Measurements from ENCODE around the gene PRKAA2. TPM values are rescaled to one million over a fixed set of nuclear protein-coding genes. Genes with fewer than 3 reads are reported as not detected.

The PRKAA2 gene
- total RNA-seq, 2 donors from 2014 or later: not detected

DNA sequence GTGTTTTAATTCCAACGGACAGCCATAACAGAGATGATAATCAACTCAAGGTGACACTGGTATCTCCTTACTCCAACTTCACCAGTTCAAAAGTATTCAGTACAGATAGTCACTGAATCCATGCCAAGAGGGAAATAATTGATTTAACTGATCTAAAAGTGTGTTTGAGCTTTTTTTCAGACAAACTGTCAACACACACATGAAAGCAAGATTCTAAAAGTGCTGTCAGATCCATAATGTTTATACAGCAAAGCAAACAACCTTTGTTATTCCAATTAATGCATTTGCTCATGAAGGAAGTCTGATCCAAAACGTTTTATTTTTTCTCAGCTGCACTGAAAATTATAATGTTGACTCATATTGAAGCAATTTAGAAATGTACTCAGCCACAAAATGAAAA is 5.9 kb upstream of the PRKAA2 start:
- Mint-ChIP-seq H3K27ac (no peak overlapping the region), H3K4me1 (peaks cover under 1% of the 10 kb centered on the region), H3K27me3 (peaks cover 20% of the 10 kb centered on the region), H3K4me3 (no peak overlapping the region), H3K36me3 (ENCODE audit: low read depth) (peaks cover under 1% of the 10 kb centered on the region)
- ATAC-seq: no peak
- H3K9me3 ChIP-seq (ENCODE audit: control insufficient read depth, low read length, poor library complexity, severe bottlenecking): no peaks in the 10 kb centered on the region
- DNase-seq: no peak

DNA sequence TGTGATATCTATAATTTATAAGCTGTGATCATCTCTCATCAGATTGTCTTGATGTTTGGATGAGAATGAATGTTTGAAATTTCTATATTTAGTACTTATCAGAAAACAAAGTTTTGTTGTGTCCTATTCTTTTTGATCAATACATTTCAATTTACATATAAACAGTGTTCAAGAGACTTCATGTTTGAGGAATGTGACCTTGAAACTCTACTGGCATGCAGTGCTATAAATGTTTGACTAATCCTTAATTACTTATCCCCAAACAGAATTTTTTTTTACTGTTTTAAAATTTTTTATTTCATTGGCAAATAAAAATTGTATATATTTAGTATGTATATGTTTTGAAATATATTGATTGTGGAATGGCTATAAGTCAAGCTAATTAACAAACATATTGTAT is 1.5 kb upstream of the PRKAA2 start:
- Mint-ChIP-seq H3K36me3 (ENCODE audit: low read depth) (peaks cover 3% of the 10 kb centered on the region), H3K4me1 (peaks cover 9% of the 10 kb centered on the region), H3K27ac (no peak overlapping the region), H3K4me3 (no peak overlapping the region), H3K27me3 (peaks cover 56% of the 10 kb centered on the region)
- no peaks in the 10 kb centered on the region for H3K9me3 ChIP-seq (ENCODE audit: control insufficient read depth, low read length, poor library complexity, severe bottlenecking)
- DNase-seq (no peak), ATAC-seq (no peak)

DNA sequence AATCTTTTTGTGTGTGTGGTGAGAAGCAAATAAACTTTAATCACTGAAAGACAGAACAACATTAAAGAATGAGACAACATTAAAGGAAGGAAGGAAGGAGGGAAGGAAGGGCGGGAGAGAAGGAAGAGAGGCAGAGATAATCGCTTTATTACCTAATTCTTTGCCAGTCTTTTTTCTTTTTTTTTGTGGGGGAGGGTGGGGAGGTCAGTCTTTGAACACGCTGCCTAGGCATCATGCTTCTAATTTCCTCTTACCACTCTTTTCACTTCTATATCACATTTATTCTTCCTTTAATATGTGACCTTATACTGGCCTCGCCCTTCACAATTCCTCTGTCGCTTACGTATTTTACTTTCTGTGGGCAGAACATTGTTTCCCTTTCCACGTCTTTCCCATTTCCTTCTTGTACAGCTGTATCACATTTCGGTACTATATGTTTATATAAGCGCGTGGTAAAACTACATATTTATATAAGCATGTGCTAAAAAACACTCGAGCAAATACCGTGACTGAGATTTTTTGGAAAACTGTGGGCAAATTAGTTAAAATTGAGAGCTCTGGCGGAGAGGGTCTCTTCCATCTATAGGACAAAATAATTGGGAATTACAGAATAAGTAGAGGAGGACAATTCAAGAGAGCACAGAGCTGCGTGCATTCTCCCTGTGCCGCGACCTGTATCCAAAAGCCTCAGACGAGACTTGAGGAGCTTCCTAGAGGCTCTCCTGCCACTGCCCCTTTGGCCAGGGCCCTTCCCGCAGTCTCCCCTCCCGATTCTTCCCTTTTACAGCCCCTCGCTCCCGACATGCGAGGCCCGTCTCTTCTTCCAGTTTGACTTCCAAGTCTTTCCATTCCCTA is 823 bp upstream of the PRKAA2 start:
- no peak for DNase-seq
- Mint-ChIP-seq H3K27ac (no peak overlapping the region), H3K36me3 (ENCODE audit: low read depth) (peaks cover 3% of the 10 kb centered on the region), H3K27me3 (peaks cover 58% of the 10 kb centered on the region), H3K4me1 (peaks cover 9% of the 10 kb centered on the region), H3K4me3 (peak overlapping the region; percentile 79)
- no peaks in the 10 kb centered on the region for H3K9me3 ChIP-seq (ENCODE audit: control insufficient read depth, low read length, poor library complexity, severe bottlenecking)
- no peak for ATAC-seq

DNA sequence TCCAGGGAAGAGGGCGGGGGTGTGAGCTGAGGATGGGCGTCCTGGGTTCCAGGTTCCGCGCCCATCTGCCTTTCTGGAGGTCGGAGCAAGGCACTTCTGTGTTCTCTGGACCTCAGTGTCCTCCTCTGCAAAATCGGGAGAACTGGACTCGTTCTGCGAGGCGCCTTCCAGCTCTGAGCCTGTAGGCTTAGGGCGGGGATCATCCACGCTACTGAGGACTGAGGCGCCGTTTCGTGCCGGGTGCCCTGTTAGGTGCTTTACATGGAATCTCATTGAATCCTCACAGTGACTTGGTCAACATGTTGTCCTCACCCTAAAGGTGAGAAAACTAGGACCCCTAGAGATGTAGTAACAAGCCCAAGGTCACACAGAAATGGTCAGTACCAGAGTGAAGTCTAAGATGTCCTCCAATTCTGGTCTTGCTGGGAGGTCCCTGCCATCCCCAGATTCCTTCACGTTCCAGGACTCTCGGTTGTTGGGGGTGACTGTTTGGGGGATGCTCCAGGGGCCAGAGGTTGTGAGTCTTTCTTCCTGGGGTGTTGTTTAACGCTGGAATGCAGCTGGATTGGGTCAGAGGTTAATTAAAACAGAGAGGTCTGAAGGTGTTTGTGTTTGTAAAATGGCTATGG is 677 bp downstream of the PRKAA2 start:
- H3K4me3 Mint-ChIP-seq: peak overlapping the region; percentile 34
- H3K27ac Mint-ChIP-seq: no peak overlapping the region
- H3K4me1 Mint-ChIP-seq: peaks cover 9% of the 10 kb centered on the region
- no peak for ATAC-seq
- peaks cover 48% of the 10 kb centered on the region for H3K27me3 Mint-ChIP-seq
- H3K9me3 ChIP-seq (ENCODE audit: control insufficient read depth, low read length, poor library complexity, severe bottlenecking): no peaks in the 10 kb centered on the region
- H3K36me3 Mint-ChIP-seq (ENCODE audit: low read depth): peaks cover 3% of the 10 kb centered on the region
- no peak for DNase-seq

DNA sequence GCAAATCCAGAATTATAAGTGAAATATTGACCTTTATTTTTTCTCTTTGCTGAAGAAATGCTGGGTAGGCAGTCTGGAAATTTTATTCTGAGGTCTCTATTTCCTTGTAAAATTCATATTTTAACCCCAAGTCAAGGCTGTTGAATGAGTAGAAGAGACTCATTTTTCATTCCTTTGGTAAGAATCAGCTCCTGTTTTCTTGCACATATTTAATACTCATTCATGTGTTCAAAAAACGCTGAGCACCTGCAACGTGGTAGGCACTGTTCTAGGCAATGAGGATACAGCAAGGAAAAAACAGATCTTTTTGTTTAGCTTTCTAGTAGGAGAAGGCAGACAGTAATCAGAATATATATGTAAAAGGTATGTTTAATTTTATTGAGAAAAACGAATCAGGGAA is 1.5 kb downstream of the PRKAA2 start:
- Mint-ChIP-seq H3K27me3 (peaks cover 48% of the 10 kb centered on the region), H3K36me3 (ENCODE audit: low read depth) (peaks cover 3% of the 10 kb centered on the region), H3K4me3 (no peak overlapping the region), H3K4me1 (peaks cover 9% of the 10 kb centered on the region), H3K27ac (no peak overlapping the region)
- DNase-seq: no peak
- ATAC-seq: no peak
- H3K9me3 ChIP-seq (ENCODE audit: control insufficient read depth, low read length, poor library complexity, severe bottlenecking): no peaks in the 10 kb centered on the region

DNA sequence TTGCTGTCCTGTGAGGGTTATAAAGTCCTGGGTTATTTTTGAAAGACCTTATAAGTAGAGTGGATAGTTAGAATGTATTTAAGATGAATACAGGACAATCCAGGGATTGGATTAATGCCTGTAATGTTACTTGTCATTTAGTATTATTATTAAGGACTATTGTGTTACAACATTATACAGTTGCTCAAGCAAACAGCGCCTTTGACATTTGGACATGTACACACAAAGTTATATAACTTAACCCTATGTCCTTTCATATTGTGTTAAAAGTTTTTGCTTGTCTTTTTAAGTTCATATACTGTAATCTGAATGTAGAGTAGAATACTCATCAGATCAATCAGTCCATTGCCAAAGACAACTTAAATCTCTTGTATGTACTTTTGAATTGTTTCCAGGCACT is 2.0 kb downstream of the PRKAA2 start:
- no peak overlapping the region for H3K27ac Mint-ChIP-seq
- peaks cover 48% of the 10 kb centered on the region for H3K27me3 Mint-ChIP-seq
- ATAC-seq (no peak), DNase-seq (no peak)
- peaks cover 9% of the 10 kb centered on the region for H3K4me1 Mint-ChIP-seq
- H3K9me3 ChIP-seq (ENCODE audit: control insufficient read depth, low read length, poor library complexity, severe bottlenecking): no peaks in the 10 kb centered on the region
- no peak overlapping the region for H3K4me3 Mint-ChIP-seq
- peaks cover 3% of the 10 kb centered on the region for H3K36me3 Mint-ChIP-seq (ENCODE audit: low read depth)

DNA sequence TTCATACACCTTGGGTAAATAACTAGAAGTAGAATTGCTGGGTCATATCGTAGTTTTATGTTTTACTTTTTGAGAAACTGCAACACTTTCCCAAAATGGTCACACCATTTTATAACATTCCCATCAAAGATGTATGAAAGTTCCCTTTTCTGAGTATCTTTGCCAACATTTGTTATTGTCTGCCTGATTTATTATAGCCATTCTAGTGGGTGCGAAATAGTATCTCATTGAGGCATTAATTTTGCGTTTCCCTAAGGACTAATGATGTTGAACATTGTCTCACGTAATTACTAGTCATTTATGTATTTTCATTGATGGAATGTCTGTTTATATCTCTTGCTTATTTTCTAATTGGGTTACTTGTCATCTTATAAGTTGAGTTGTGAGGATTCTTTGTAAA is 3.4 kb downstream of the PRKAA2 start:
- Mint-ChIP-seq H3K27me3 (peaks cover 48% of the 10 kb centered on the region), H3K4me3 (no peak overlapping the region), H3K4me1 (peaks cover 9% of the 10 kb centered on the region), H3K36me3 (ENCODE audit: low read depth) (peaks cover 3% of the 10 kb centered on the region), H3K27ac (no peak overlapping the region)
- no peaks in the 10 kb centered on the region for H3K9me3 ChIP-seq (ENCODE audit: control insufficient read depth, low read length, poor library complexity, severe bottlenecking)
- DNase-seq: no peak
- no peak for ATAC-seq

DNA sequence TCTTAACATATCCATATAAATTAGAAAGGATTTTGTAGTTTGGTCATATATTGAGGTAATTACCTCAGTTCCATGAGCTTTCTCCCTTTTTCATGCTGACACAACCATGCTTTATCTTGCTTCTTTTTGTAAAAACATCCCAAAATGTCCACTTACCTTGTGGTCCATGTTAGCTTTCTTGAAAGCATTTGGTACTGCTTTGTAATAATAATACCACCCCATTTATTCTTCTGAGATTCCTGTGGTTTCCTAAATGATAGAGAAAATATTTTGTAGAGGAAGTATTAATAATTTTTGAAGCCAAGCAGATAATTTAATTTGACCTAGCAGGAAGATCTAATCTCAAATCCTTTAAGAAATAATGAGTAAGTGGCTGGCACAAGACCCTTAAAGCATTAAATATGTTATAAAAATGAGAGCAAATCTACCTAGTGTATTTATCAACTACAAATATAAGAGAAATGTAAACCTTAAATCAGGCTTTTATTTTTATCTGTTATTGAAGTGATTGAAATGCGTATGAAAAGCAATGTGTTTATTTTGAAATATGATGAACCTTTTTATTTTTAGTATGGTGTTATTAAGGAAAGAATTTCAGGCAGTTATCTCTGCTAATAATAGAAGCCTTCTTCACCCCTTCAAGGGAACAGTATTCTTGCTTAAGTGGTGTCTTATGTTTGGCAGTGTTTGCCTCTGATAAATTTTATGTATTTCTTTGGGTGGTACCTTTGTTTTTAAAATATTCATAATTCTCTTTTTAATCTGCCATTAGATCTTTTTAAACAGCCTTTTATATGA is 9.2 kb downstream of the PRKAA2 start:
- H3K9me3 ChIP-seq (ENCODE audit: control insufficient read depth, low read length, poor library complexity, severe bottlenecking): no peaks in the 10 kb centered on the region
- ATAC-seq (no peak), DNase-seq (no peak)
- Mint-ChIP-seq H3K36me3 (ENCODE audit: low read depth) (no peaks in the 10 kb centered on the region), H3K4me3 (no peak overlapping the region), H3K27ac (no peak overlapping the region), H3K4me1 (no peaks in the 10 kb centered on the region), H3K27me3 (peaks cover 5% of the 10 kb centered on the region)

DNA sequence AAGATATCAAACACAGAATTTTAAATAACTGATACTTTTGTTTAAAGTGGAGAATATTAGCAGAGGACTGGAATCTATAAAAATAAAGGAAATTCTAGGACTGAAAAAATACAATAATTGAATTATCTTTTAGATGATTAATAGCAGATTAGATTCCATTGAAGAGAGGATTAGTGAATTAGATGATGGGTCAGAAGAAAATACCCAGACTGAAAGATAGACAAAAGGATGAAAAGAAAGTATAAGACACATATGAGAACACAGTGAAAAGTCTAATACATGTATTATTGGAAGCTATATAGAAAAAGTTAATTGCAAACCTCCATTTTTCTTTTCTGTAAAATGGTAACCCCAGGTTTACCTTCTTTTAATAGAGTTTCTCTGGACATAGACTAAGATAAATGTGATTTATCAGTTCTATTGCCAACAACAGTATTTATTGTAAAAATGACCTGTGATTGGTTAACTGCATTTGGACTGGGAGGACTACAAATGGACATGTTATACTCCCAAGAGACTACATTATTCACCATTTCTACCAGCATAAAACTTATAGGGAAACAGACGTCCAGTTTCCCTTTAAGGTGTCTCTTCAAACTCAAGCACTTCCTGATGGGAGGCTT is 11.0 kb downstream of the PRKAA2 start:
- Mint-ChIP-seq H3K4me1 (no peaks in the 10 kb centered on the region), H3K36me3 (ENCODE audit: low read depth) (no peaks in the 10 kb centered on the region), H3K27me3 (peaks cover 5% of the 10 kb centered on the region), H3K27ac (no peak overlapping the region), H3K4me3 (no peak overlapping the region)
- ATAC-seq (no peak), DNase-seq (no peak)
- no peaks in the 10 kb centered on the region for H3K9me3 ChIP-seq (ENCODE audit: control insufficient read depth, low read length, poor library complexity, severe bottlenecking)

DNA sequence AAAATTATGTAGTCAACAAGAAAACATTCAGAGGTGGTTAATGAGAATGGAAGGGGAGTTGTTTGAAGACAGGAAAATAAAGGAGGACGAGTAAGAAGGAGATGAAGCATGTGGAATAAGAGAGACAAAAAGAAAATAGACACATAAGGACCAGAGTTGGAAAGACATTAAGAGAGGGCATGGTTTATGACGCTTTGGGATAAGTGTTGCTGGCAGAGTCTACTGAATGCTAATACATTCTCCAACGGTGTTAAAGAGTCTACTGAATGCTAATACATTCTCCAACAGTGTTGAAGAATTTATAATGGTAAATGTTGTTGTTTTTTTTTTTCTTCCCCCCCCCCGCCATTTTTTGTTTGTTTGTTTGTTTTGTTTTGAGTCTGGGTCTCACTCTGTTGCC is 13.1 kb downstream of the PRKAA2 start:
- H3K4me3 Mint-ChIP-seq: no peak overlapping the region
- no peak for DNase-seq
- H3K27me3 Mint-ChIP-seq: peaks cover 5% of the 10 kb centered on the region
- no peak for ATAC-seq
- no peaks in the 10 kb centered on the region for H3K36me3 Mint-ChIP-seq (ENCODE audit: low read depth)
- H3K4me1 Mint-ChIP-seq: no peaks in the 10 kb centered on the region
- H3K9me3 ChIP-seq (ENCODE audit: control insufficient read depth, low read length, poor library complexity, severe bottlenecking): no peaks in the 10 kb centered on the region
- no peak overlapping the region for H3K27ac Mint-ChIP-seq

DNA sequence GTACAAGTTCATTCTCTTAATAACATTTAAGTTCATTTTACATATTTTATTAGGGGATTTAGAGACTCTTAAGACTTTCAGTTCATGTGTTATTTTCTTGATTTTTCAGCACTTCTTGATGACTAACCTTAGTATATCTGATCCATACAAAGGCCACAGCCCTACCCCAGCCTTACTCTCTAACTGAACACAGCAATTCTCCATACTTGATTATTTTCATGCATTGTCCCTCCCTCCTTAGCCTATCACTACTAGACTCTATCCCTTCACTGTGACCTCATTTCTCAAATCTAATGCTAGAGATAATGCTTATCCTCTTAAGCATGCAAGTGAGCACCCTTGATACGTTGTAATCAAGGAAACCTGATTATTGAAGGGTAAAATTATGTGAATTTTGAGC is 15.2 kb downstream of the PRKAA2 start:
- Mint-ChIP-seq H3K27ac (no peak overlapping the region), H3K4me3 (no peak overlapping the region), H3K36me3 (ENCODE audit: low read depth) (no peaks in the 10 kb centered on the region), H3K4me1 (no peaks in the 10 kb centered on the region), H3K27me3 (peaks cover 5% of the 10 kb centered on the region)
- H3K9me3 ChIP-seq (ENCODE audit: control insufficient read depth, low read length, poor library complexity, severe bottlenecking): no peaks in the 10 kb centered on the region
- DNase-seq (no peak), ATAC-seq (no peak)

DNA sequence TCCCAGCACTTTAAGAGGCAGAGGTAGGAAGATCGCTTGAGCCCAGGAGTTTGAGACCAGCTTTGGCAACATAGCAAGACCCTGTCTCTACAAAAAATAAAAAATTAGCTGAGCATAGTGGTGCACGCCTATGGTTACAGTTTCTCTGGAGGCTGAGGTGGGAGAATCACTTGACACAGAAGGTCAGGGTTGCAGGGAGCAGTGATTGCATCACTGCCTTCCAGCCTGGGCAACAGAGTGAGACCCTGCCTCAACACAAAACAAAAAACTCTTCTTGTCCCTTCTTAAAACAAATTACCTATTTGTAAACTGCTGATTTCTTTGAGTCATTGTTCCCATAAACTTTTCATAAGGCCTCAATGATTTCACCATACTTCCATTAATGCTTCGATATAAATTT is 18.7 kb downstream of the PRKAA2 start:
- Mint-ChIP-seq H3K36me3 (ENCODE audit: low read depth) (no peaks in the 10 kb centered on the region), H3K27ac (no peak overlapping the region), H3K4me3 (no peak overlapping the region), H3K4me1 (no peaks in the 10 kb centered on the region), H3K27me3 (peaks cover 26% of the 10 kb centered on the region)
- no peaks in the 10 kb centered on the region for H3K9me3 ChIP-seq (ENCODE audit: control insufficient read depth, low read length, poor library complexity, severe bottlenecking)
- ATAC-seq (no peak), DNase-seq (no peak)

DNA sequence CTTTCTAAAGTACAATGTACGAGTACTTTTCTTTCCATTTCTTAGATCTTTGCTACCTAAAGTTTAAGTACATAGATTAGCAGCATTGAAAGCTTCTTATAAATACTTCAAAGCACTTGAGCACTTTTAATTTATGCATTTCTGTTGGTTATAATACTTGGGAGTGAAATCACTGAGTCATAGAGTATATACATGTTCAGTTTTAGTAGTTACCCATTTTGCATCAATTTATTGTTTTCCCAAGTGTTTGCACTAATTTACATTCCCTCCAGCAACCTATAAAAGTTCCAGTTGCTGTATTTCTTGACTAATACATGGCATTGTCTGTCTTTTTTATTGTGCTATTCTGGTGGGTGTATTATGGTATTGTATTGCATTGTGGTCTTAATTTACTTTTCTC is 20.3 kb downstream of the PRKAA2 start:
- Mint-ChIP-seq H3K4me1 (no peaks in the 10 kb centered on the region), H3K27ac (no peak overlapping the region), H3K36me3 (ENCODE audit: low read depth) (no peaks in the 10 kb centered on the region), H3K27me3 (peaks cover 35% of the 10 kb centered on the region), H3K4me3 (no peak overlapping the region)
- no peaks in the 10 kb centered on the region for H3K9me3 ChIP-seq (ENCODE audit: control insufficient read depth, low read length, poor library complexity, severe bottlenecking)
- no peak for DNase-seq
- no peak for ATAC-seq
